SK-N-SH (cell line): ENCODE measurements around the gene CORO6. TPM values are rescaled to one million over a fixed set of nuclear protein-coding genes. Genes with fewer than 3 reads are reported as not detected.

Experiments used
- CTCF ChIA-PET: fragments of 300-600, 350-600 bp; formaldehyde crosslinking; extraction: SDS; loops from one replicate; lab custom pipeline; 2021; lab: Yijun Ruan, JAX
- POLR2A ChIA-PET: fragments of 350-600 bp; sonication (Branson Sonifier 250); formaldehyde crosslinking; extraction: SDS; loops from one replicate; lab custom pipeline; 2020; ENCODE audit warnings: antibody characterized with exemption, inconsistent platforms; lab: Yijun Ruan, JAX
- DNase-seq: peaks from one replicate; pipeline ENCODE4 v3.0.0; 2012
- H2AFZ ChIP-seq: fragments of 200-600 bp; sonication (generic); 2 replicates; pipeline ENCODE4 v1.8.1; 2016; ENCODE audit warnings: antibody characterized with exemption, mild to moderate bottlenecking, low read depth
- H3F3A ChIP-seq: fragments of 200-600 bp; sonication (generic); replicated peaks from 2 replicates; pipeline ENCODE3; 2016; ENCODE audit warnings: antibody characterized with exemption, mild to moderate bottlenecking; ENCODE audit not compliant: insufficient read depth
- H3K27ac ChIP-seq, 2 experiments: fragments of 200-500 bp in 1 of 2; fragments of 200-600 bp in 1 of 2; sonication (Bioruptor generic) in 1 of 2; sonication (generic), shearing (Covaris generic) in 1 of 2; 2 replicates each; pipeline versions ENCODE4 v1.5.1 to v1.6.1; 2014 to 2016; ENCODE audit warnings: low read depth in 2 of 2, inconsistent platforms in 1 of 2, low read length in 1 of 2, mild to moderate bottlenecking in 1 of 2, mixed read lengths in 1 of 2
- H3K27me3 ChIP-seq: fragments of 200-600 bp; sonication (generic), shearing (Covaris generic); 2 replicates; pipeline ENCODE4 v1.6.1; 2016; ENCODE audit warnings: mixed run types; ENCODE audit not compliant: insufficient read depth
- H3K36me3 ChIP-seq, 2 experiments: fragments of 200-500 bp in 1 of 2; fragments of 200-600 bp in 1 of 2; sonication (Bioruptor generic) in 1 of 2; sonication (generic) in 1 of 2; replicated peaks in 1 of 2; 2 replicates each; pipeline versions ENCODE3 to v1.5.1; 2014 to 2016; ENCODE audit warnings: low read length in 1 of 2, mild to moderate bottlenecking in 1 of 2; ENCODE audit not compliant: insufficient read depth in 2 of 2, control insufficient read depth in 1 of 2
- H3K4me1 ChIP-seq, 2 experiments: fragments of 200-500 bp in 1 of 2; fragments of 200-600 bp in 1 of 2; sonication (Bioruptor generic) in 1 of 2; sonication (generic), shearing (Covaris generic) in 1 of 2; 2 replicates each; pipeline versions ENCODE4 v1.5.1 to v1.6.1; 2014 to 2016; ENCODE audit warnings: low read depth in 1 of 2, low read length in 1 of 2, mixed run types in 1 of 2; ENCODE audit not compliant: insufficient read depth in 2 of 2, control insufficient read depth in 1 of 2
- H3K4me2 ChIP-seq: fragments of 200-600 bp; sonication (generic), shearing (Covaris generic); 2 replicates; pipeline ENCODE4 v1.6.1; 2017; ENCODE audit warnings: mixed run types
- H3K4me3 ChIP-seq, 2 experiments: fragments of 200-500 bp in 1 of 2; fragments of 200-600 bp in 1 of 2; sonication (Bioruptor generic) in 1 of 2; sonication (generic), shearing (Covaris generic) in 1 of 2; 2 replicates each; pipeline versions ENCODE4 v1.5.1 to v1.8.1; 2014 to 2016; ENCODE audit warnings: low read depth in 2 of 2, inconsistent platforms in 1 of 2, low read length in 1 of 2, mild to moderate bottlenecking in 1 of 2, mixed read lengths in 1 of 2, moderate library complexity in 1 of 2
- H3K79me2 ChIP-seq: fragments of 200-600 bp; sonication (generic); 2 replicates; pipeline ENCODE4 v1.8.1; 2017; ENCODE audit warnings: mild to moderate bottlenecking; ENCODE audit not compliant: insufficient read depth
- H3K9ac ChIP-seq: fragments of 200-600 bp; sonication (generic); 2 replicates; pipeline ENCODE4 v1.6.1; 2017; ENCODE audit warnings: mixed run types
- H3K9me2 ChIP-seq: fragments of 200-600 bp; sonication (generic); 2 replicates; pipeline ENCODE4 v1.6.1; 2017; ENCODE audit warnings: mixed run types
- H3K9me3 ChIP-seq: fragments of 200-600 bp; sonication (generic); 2 replicates; pipeline ENCODE4 v1.6.1; 2017; ENCODE audit warnings: mixed run types, mild to moderate bottlenecking, moderate library complexity
- H4K20me1 ChIP-seq: fragments of 200-600 bp; sonication (generic); 2 replicates; pipeline ENCODE4 v1.6.1; 2017; ENCODE audit warnings: mild to moderate bottlenecking, mixed run types; ENCODE audit not compliant: insufficient read depth
- CHD2 ChIP-seq: fragments of 150-350 bp; IDR thresholded peaks from 2 replicates; pipeline ENCODE4 v1.6.1; 2018; ENCODE audit warnings: low read length; ENCODE audit not compliant: partially characterized antibody
- CTCF ChIP-seq: fragments of 200-600 bp; sonication (generic); IDR thresholded peaks from 2 replicates; pipeline ENCODE4 v1.6.1; 2017; ENCODE audit warnings: antibody characterized with exemption, mild to moderate bottlenecking, moderate library complexity
- EZH2phosphoT487 ChIP-seq: fragments of 200-600 bp; sonication (generic); IDR thresholded peaks from 2 replicates; pipeline ENCODE4 v1.6.1; 2017; ENCODE audit warnings: low read depth, mixed run types, mild to moderate bottlenecking, antibody characterized with exemption, moderate library complexity, borderline replicate concordance
- FOSL2 ChIP-seq: IDR thresholded peaks from 2 replicates; pipeline ENCODE4 v1.4.0; 2012; ENCODE audit warnings: low read depth, mild to moderate bottlenecking, moderate library complexity, borderline replicate concordance
- FOXJ3 ChIP-seq: sonication (generic); formaldehyde crosslinking; IDR thresholded peaks from 2 replicates; pipeline ENCODE4 v1.5.1; 2020; ENCODE audit warnings: mild to moderate bottlenecking, missing genetic modification reagents
- GABPA ChIP-seq: IDR thresholded peaks from 2 replicates; pipeline ENCODE4 v1.4.0; 2012; ENCODE audit warnings: low read depth, mild to moderate bottlenecking
- MAX ChIP-seq: IDR thresholded peaks from 2 replicates; pipeline ENCODE4 v1.4.0; 2012; ENCODE audit warnings: low read depth
- MXI1 ChIP-seq: IDR thresholded peaks from 2 replicates; pipeline ENCODE4 v1.6.1; 2012; ENCODE audit warnings: mild to moderate bottlenecking, low read depth, low read length, improper control_type of control experiment
- PBX3 ChIP-seq: IDR thresholded peaks from 2 replicates; pipeline ENCODE4; 2012
- REST ChIP-seq: IDR thresholded peaks from 2 replicates; pipeline ENCODE4 v1.6.1; 2012; ENCODE audit warnings: mild to moderate bottlenecking, low read depth, low read length, moderate library complexity
- SIN3A ChIP-seq: IDR thresholded peaks from 2 replicates; pipeline ENCODE4 v1.6.1; 2012; ENCODE audit warnings: low read depth, mild to moderate bottlenecking, low read length, moderate library complexity, borderline replicate concordance
- SMC3 ChIP-seq: IDR thresholded peaks from 2 replicates; pipeline ENCODE4 v1.6.1; 2012; ENCODE audit warnings: low read depth, low read length, improper control_type of control experiment
- TEAD4 ChIP-seq: IDR thresholded peaks from 2 replicates; pipeline ENCODE4 v1.4.0; 2012; ENCODE audit warnings: mild to moderate bottlenecking, borderline replicate concordance; ENCODE audit not compliant: insufficient read depth
- WGBS: methylation state at CpG from one replicate; pipeline ENCODE4 v1.1.6; 2017; ENCODE audit warnings: low lambda C conversion rate; 5-methylcytosine and 5-hydroxymethylcytosine counted together
- polyA plus RNA-seq, 3 experiments: library from polyadenylated mRNA; depleted of rRNA; stranded (reverse); fragments of >200 nt; gene quantifications; 2 replicates each; pipeline ENCODE4 v1.2.3, GENCODE V29; 2012

The CORO6 gene
- polyA plus RNA-seq, 1 of the 3 experiments (the other 2 are of a cell fraction) = 18.4 TPM

- peaks cover 12% of the 10 kb centered on the region for H4K20me1 ChIP-seq
- no peaks in the 10 kb centered on the region for H3K36me3 ChIP-seq
- H2AFZ ChIP-seq = peak within 1 kb of the TSS; percentile 84; the same call in 1 of the 2 replicates
- H3K9me3 ChIP-seq = no peaks in the 10 kb centered on the region
- POLR2A ChIA-PET = interaction anchor here (0.8 to 1.7 kb wide), 4 partner anchors 18 to 339 kb away, joined by 3 to 5 read pairs (median 4); partner anchors contain the start of gene ABHD15
- H3K4me2 ChIP-seq = peak within 1 kb of the TSS; percentile 95
- no peaks in the 10 kb centered on the region for H3K27me3 ChIP-seq
- H3K9me2 ChIP-seq = no peaks in the 10 kb centered on the region
- H3K9ac ChIP-seq = peak within 1 kb of the TSS; percentile 63; the same call in 1 of the 2 replicates
- peaks cover 34 to 69% of the 10 kb centered on the region in 2 experiments for H3K4me1 ChIP-seq
- CTCF ChIA-PET = interaction anchor here (0.8 to 5.0 kb wide), 16 partner anchors 13 to 512 kb away, joined by 3 to 123 read pairs (median 8); partner anchors contain the start of genes ABHD15, CORO6, SSH2 and TP53I13
- peak within 1 kb of the TSS; percentile 64 to 91; a peak in 3 of 4 replicates for H3K27ac ChIP-seq
- peak; percentile 83 for DNase-seq
- H3K4me3 ChIP-seq = peak within 1 kb of the TSS; percentile 65 to 89
- peaks cover 25% of the 10 kb centered on the region for H3K79me2 ChIP-seq
- peaks cover 29% of the 10 kb centered on the region for H3F3A ChIP-seq
- 2% methylated on average over 20 of the region's 96 CpGs for WGBS
- TF ChIP-seq MXI1 (0 out of 2 replicates have a peak, but pooled peaks have one; percentile 46), CHD2 (peak; percentile 31), GABPA (peak; percentile 71), EZH2phosphoT487 (no peak), FOXJ3 (CRISPR knock-in tag) (no peak), MAX (peak; percentile 34; the same call in 1 of the 2 replicates), SIN3A (0 out of 2 replicates have a peak, but pooled peaks have one; percentile 54)
Observed at GRCh38 chr17:29592850-29593551, 29.7 kb downstream of the CORO6 start, which contains the start of gene ANKRD13B. ANKRD13B (plus strand) TSS chr17:29593132; CDS start chr17:29593622, 490 bp downstream.

GRCh38 chr17:29591737-29592608 is 30.7 kb downstream of the CORO6 start:
- peak; percentile 96 for DNase-seq
- Histone ChIP-seq H2AFZ (peak overlapping the region; percentile 84; the same call in 1 of the 2 replicates), H3K9me3 (no peaks in the 10 kb centered on the region), H3K4me1 (peaks cover 41 to 69% of the 10 kb centered on the region in 2 experiments), H3K27me3 (no peaks in the 10 kb centered on the region), H3F3A (peaks cover 29% of the 10 kb centered on the region), H3K36me3 (no peaks in the 10 kb centered on the region), H4K20me1 (peaks cover 23% of the 10 kb centered on the region), H3K9ac (peak overlapping the region; percentile 41; the same call in 1 of the 2 replicates), H3K9me2 (no peaks in the 10 kb centered on the region), H3K27ac (peak overlapping the region; percentile 64 to 91), H3K4me2 (peak overlapping the region; percentile 95), H3K79me2 (peaks cover 36% of the 10 kb centered on the region), H3K4me3 (peak overlapping the region; percentile 64 to 91)
- ChIA-PET CTCF (interaction anchor here (0.5 to 5.0 kb wide), 34 partner anchors 9 to 502 kb away, joined by 3 to 123 read pairs (median 4); partner anchors contain the start of genes ABHD15, CORO6, SSH2 and TP53I13), POLR2A (interaction anchor here (0.8 to 1.8 kb wide), 9 partner anchors 9 to 340 kb away, joined by 3 to 5 read pairs (median 3); partner anchors contain the start of gene ABHD15)
- 60% methylated on average over 12 of the region's 25 CpGs for WGBS
- TF ChIP-seq CTCF (peak; percentile 97), PBX3 (0 out of 2 replicates have a peak, but pooled peaks have one; percentile 5), FOSL2 (no peak), TEAD4 (0 out of 2 replicates have a peak, but pooled peaks have one; percentile 7), MAX (peak; percentile 50; the same call in 1 of the 2 replicates), EZH2phosphoT487 (no peak), SMC3 (peak; percentile 83), REST (0 out of 2 replicates have a peak, but pooled peaks have one; percentile 30)
